Ascending aorta (tissue), 2 donors: ENCODE results near the gene TMEM108. TPM values are rescaled to one million over a fixed set of nuclear protein-coding genes. Genes with fewer than 3 reads are reported as not detected.

Experiments
- DNase-seq, 2 donors: peaks; one replicate each; pipeline ENCODE4 v3.0.0-alpha.2; 2019; ENCODE audit warnings: low spot score in 2 of 2
- H3K27ac ChIP-seq, 2 donors: fragments of 200-600 bp; sonication (generic); one replicate each; pipeline ENCODE4 v1.5.1; 2016 to 2017; ENCODE audit warnings: mild to moderate bottlenecking in 1 of 2
- H3K27me3 ChIP-seq: fragments of 200-600 bp; sonication (generic); one replicate; pipeline ENCODE4 v1.5.1; 2017
- H3K36me3 ChIP-seq, 2 donors: fragments of 200-600 bp; sonication (generic); one replicate each; pipeline ENCODE4 v1.5.1; 2016
- H3K4me1 ChIP-seq, 2 donors: fragments of 200-600 bp; sonication (generic); one replicate each; pipeline ENCODE4 v1.5.1; 2016 to 2017; ENCODE audit warnings: mild to moderate bottlenecking in 1 of 2
- H3K4me3 ChIP-seq, 2 donors: fragments of 200-600 bp; sonication (generic); one replicate each; pipeline ENCODE4 v1.5.1; 2016 to 2017; ENCODE audit warnings: mild to moderate bottlenecking in 1 of 2
- H3K9me3 ChIP-seq, 2 donors: fragments of 200-600 bp; sonication (generic); one replicate each; pipeline ENCODE4 v1.5.1; 2016
- CTCF ChIP-seq, 3 experiments: fragments of 200-600 bp in 2 of 3; fragments of 450-650 bp in 1 of 3; sonication (generic) in 2 of 3; IDR thresholded peaks; one replicate each; pipeline ENCODE4 v1.5.1; 2016 to 2019; ENCODE audit warnings: antibody characterized with exemption in 3 of 3, mild to moderate bottlenecking in 1 of 3, moderate library complexity in 1 of 3
- intact Hi-C: fragments of 100-400 bp; cut with DNase I; formaldehyde crosslinking; loops from one replicate; pipeline ENCODE4 v1.15.1; 2023
- total RNA-seq: library from RNA; depleted of rRNA; stranded (reverse); fragments of >200 nt; gene quantifications from one replicate; pipeline ENCODE4 v1.1.0, GENCODE V29; 2016

The TMEM108 gene
- total RNA-seq, 1 donor from 2014 or later: not detected

GRCh38 chr3:133390715-133391114 lies 352.5 kb downstream of the TMEM108 start:
- Histone ChIP-seq H3K9me3 (no peaks in the 10 kb centered on the region), H3K4me3 (no peak overlapping the region), H3K27me3 (no peaks in the 10 kb centered on the region), H3K4me1 (no peaks in the 10 kb centered on the region), H3K36me3 (no peaks in the 10 kb centered on the region), H3K27ac (no peak overlapping the region)
- no peak for DNase-seq
- intact Hi-C loops: no loop called here
- TF ChIP-seq CTCF (IDR thresholded peaks at IDR 0.05): no peak

- no peak for DNase-seq
- no peak for TF ChIP-seq CTCF (IDR thresholded peaks at IDR 0.05)
- no peaks in the 10 kb centered on the region for H3K27me3 ChIP-seq
- intact Hi-C loops: no loop called here
- H3K36me3 ChIP-seq: no peaks in the 10 kb centered on the region
- H3K4me1 ChIP-seq: no peaks in the 10 kb centered on the region
- no peak overlapping the region for H3K27ac ChIP-seq
- no peak overlapping the region for H3K4me3 ChIP-seq
- no peaks in the 10 kb centered on the region for H3K9me3 ChIP-seq
Observed at GRCh38 chr3:133393204-133393603, 355.0 kb downstream of the TMEM108 start.

GRCh38 chr3:133393691-133394474 lies 355.7 kb downstream of the TMEM108 start:
- no peak for TF ChIP-seq CTCF (IDR thresholded peaks at IDR 0.05)
- intact Hi-C loops: no loop called here
- no peak overlapping the region for H3K27ac ChIP-seq

GRCh38 chr3:133394561-133395311 lies 356.5 kb downstream of the TMEM108 start:
- H3K27me3 ChIP-seq: no peaks in the 10 kb centered on the region
- no peak for TF ChIP-seq CTCF (IDR thresholded peaks at IDR 0.05)
- H3K27ac ChIP-seq: no peak overlapping the region
- intact Hi-C loops: no loop called here
- H3K9me3 ChIP-seq: no peaks in the 10 kb centered on the region
- no peaks in the 10 kb centered on the region for H3K4me1 ChIP-seq
- no peak overlapping the region for H3K4me3 ChIP-seq
- no peak for DNase-seq
- no peaks in the 10 kb centered on the region for H3K36me3 ChIP-seq

More at GRCh38 chr3:133393691-133394474, 355.7 kb downstream of the TMEM108 start:
- no peak overlapping the region for H3K4me3 ChIP-seq
- no peaks in the 10 kb centered on the region for H3K4me1 ChIP-seq
- DNase-seq: no peak
- no peaks in the 10 kb centered on the region for H3K36me3 ChIP-seq
- no peaks in the 10 kb centered on the region for H3K27me3 ChIP-seq
- no peaks in the 10 kb centered on the region for H3K9me3 ChIP-seq

GRCh38 chr3:133396906-133397305 lies 358.7 kb downstream of the TMEM108 start:
- Histone ChIP-seq H3K27me3 (no peaks in the 10 kb centered on the region), H3K36me3 (no peaks in the 10 kb centered on the region), H3K9me3 (no peaks in the 10 kb centered on the region), H3K4me3 (no peak overlapping the region), H3K4me1 (no peaks in the 10 kb centered on the region), H3K27ac (no peak overlapping the region)
- DNase-seq: no peak
- no peak for TF ChIP-seq CTCF (IDR thresholded peaks at IDR 0.05)
- intact Hi-C loops: no loop called here
